HCT116 (cell line): Measurements from ENCODE around the gene TPO. TPM values are rescaled to one million over a fixed set of nuclear protein-coding genes. Genes with fewer than 3 reads are reported as not detected.

Experiments used
- ATAC-seq: fragments of 200-7000 bp; cut with Tn5 transposase; 2 replicates; pipeline ENCODE4 v1.9.1; 2020; ENCODE audit warnings: mild to moderate bottlenecking, moderate library complexity
- BruUV-seq: library from RNA; stranded (reverse); fragments of 400-500 nt; replicated peaks from 2 replicates; lab custom pipeline; 2021; lab: Mats Ljungman, UMichigan
- CTCF ChIA-PET: fragments of 300-600 bp; sonication (Branson Sonifier 250); formaldehyde crosslinking; loops from one replicate; lab custom pipeline; 2021; ENCODE audit warnings: antibody characterized with exemption; lab: Charles Lee
- POLR2A ChIA-PET: fragments of 300-600, 350-600 bp; sonication (Branson Sonifier 250); formaldehyde crosslinking; loops from one replicate; lab custom pipeline; 2021; ENCODE audit warnings: antibody characterized with exemption; lab: Charles Lee
- RAD21 ChIA-PET, 2 experiments: fragments of 300-600 bp; sonication (Branson Sonifier 250); formaldehyde crosslinking; loops; one replicate each; lab custom pipeline; 2023; ENCODE audit warnings: low total read pairs in 2 of 2; ENCODE audit not compliant: uncharacterized antibody in 2 of 2, unreplicated experiment in 2 of 2, low non-redundant PET in 1 of 2; lab: Charles Lee
- DNase-seq: peaks from one replicate; pipeline ENCODE4 v3.0.0-alpha.2; 2010; ENCODE audit warnings: low read depth, low spot score
- H2AFZ ChIP-seq: fragments of 200-600 bp; shearing (Covaris generic), sonication (generic); 2 replicates; pipeline ENCODE4 v1.6.1; 2017; ENCODE audit warnings: low read depth, mixed run types, mixed read lengths, antibody characterized with exemption, low read length; ENCODE audit not compliant: poor library complexity, severe bottlenecking
- H3K27ac ChIP-seq: 2 replicates; pipeline ENCODE4 v1.5.1; 2012; ENCODE audit warnings: low read depth, low read length
- H3K27me3 ChIP-seq: fragments of 200-600 bp; sonication (generic); 2 replicates; pipeline ENCODE4 v1.6.1; 2016; ENCODE audit warnings: mixed run types, low read length, mixed read lengths; ENCODE audit not compliant: insufficient read depth
- H3K36me3 ChIP-seq, 2 experiments: fragments of 200-500 bp in 1 of 2; fragments of 200-600 bp in 1 of 2; sonication (Bioruptor generic) in 1 of 2; sonication (generic) in 1 of 2; 2 replicates each; pipeline versions ENCODE4 v1.5.1 to v1.6.1; 2014 to 2016; ENCODE audit warnings: low read length in 2 of 2, inconsistent platforms in 1 of 2, mixed read lengths in 1 of 2, mixed run types in 1 of 2; ENCODE audit not compliant: insufficient read depth in 2 of 2, control insufficient read depth in 1 of 2
- H3K4me1 ChIP-seq, 2 experiments: fragments of 200-600 bp in 1 of 2; sonication (generic) in 1 of 2; 2 replicates each; pipeline versions ENCODE4 v1.5.1 to v1.6.1; 2012 to 2017; ENCODE audit warnings: low read length in 2 of 2, inconsistent platforms in 1 of 2, mild to moderate bottlenecking in 1 of 2, mixed read lengths in 1 of 2, mixed run types in 1 of 2, moderate library complexity in 1 of 2; ENCODE audit not compliant: insufficient read depth in 2 of 2, control insufficient read depth in 1 of 2
- H3K4me2 ChIP-seq: fragments of 200-600 bp; sonication (generic); 2 replicates; pipeline ENCODE4 v1.6.1; 2017; ENCODE audit warnings: mixed run types, low read length, mixed read lengths
- H3K4me3 ChIP-seq, 2 experiments: fragments of 200-600 bp in 1 of 2; sonication (generic) in 1 of 2; replicated peaks in 1 of 2; 2 replicates each; pipeline ENCODE4 v1.5.1; 2011 to 2016; ENCODE audit warnings: low read length in 2 of 2, control low read depth in 1 of 2, low read depth in 1 of 2, mild to moderate bottlenecking in 1 of 2, mixed read lengths in 1 of 2, mixed run types in 1 of 2
- H3K79me2 ChIP-seq: fragments of 200-600 bp; sonication (generic); 2 replicates; pipeline ENCODE4 v1.6.1; 2017; ENCODE audit warnings: mild to moderate bottlenecking, mixed run types, low read length, moderate library complexity, mixed read lengths; ENCODE audit not compliant: insufficient read depth
- H3K9ac ChIP-seq: fragments of 200-600 bp; sonication (generic); 2 replicates; pipeline ENCODE4 v1.6.1; 2016; ENCODE audit warnings: low read length, mixed read lengths
- H3K9me2 ChIP-seq: fragments of 200-600 bp; sonication (generic), shearing (Covaris generic); 2 replicates; pipeline ENCODE4 v1.6.1; 2017; ENCODE audit warnings: mixed run types, mild to moderate bottlenecking, moderate library complexity; ENCODE audit not compliant: insufficient read depth
- H3K9me3 ChIP-seq, 2 experiments: fragments of 200-500 bp in 1 of 2; fragments of 200-600 bp in 1 of 2; sonication (Bioruptor generic) in 1 of 2; sonication (generic) in 1 of 2; 2 replicates each; pipeline ENCODE4 v1.6.1; 2014 to 2017; ENCODE audit warnings: low read length in 2 of 2, mixed read lengths in 2 of 2, inconsistent platforms in 1 of 2, low read depth in 1 of 2, mild to moderate bottlenecking in 1 of 2, mixed run types in 1 of 2, moderate library complexity in 1 of 2; ENCODE audit not compliant: control insufficient read depth in 1 of 2, insufficient read depth in 1 of 2
- H4K20me1 ChIP-seq: fragments of 200-600 bp; sonication (generic), shearing (Covaris generic); 2 replicates; pipeline ENCODE4 v1.6.1; 2017; ENCODE audit warnings: mixed run types, mild to moderate bottlenecking, moderate library complexity; ENCODE audit not compliant: insufficient read depth
- CEBPB ChIP-seq: IDR thresholded peaks from 2 replicates; pipeline ENCODE4 v1.6.1; 2012; ENCODE audit warnings: low read depth
- CTCF ChIP-seq, 3 experiments: fragments of 200-600 bp in 1 of 3; sonication (generic) in 1 of 3; IDR thresholded peaks in 2 of 3; conservative IDR thresholded peaks in 1 of 3; 2 replicates each; pipeline ENCODE4 v1.5.1; 2012 to 2017; ENCODE audit warnings: low read depth in 2 of 3, low read length in 2 of 3, antibody characterized with exemption in 1 of 3, borderline replicate concordance in 1 of 3, control low read depth in 1 of 3, mild to moderate bottlenecking in 1 of 3, mixed read lengths in 1 of 3, mixed run types in 1 of 3, moderate library complexity in 1 of 3; ENCODE audit not compliant: insufficient read depth in 1 of 3
- EGR1 ChIP-seq: IDR thresholded peaks from 2 replicates; pipeline ENCODE4 v1.6.1; 2012; ENCODE audit warnings: low read depth
- EZH2phosphoT487 ChIP-seq: fragments of 200-600 bp; IDR thresholded peaks from 2 replicates; pipeline ENCODE4 v1.6.1; 2018; ENCODE audit warnings: antibody characterized with exemption, borderline replicate concordance
- FOSL1 ChIP-seq: IDR thresholded peaks from 2 replicates; pipeline ENCODE4 v1.6.1; 2012; ENCODE audit warnings: low read depth
- MAX ChIP-seq: IDR thresholded peaks from 2 replicates; pipeline ENCODE4 v1.6.1; 2012
- POLR2A ChIP-seq: IDR thresholded peaks from 2 replicates; pipeline ENCODE4 v1.7.0; 2011; ENCODE audit warnings: borderline replicate concordance; ENCODE audit not compliant: insufficient read depth, insufficient read length; ENCODE audit errors: extremely low read depth
- TCF7L2 ChIP-seq: IDR thresholded peaks from 2 replicates; pipeline ENCODE4 v1.7.0; 2011; ENCODE audit warnings: borderline replicate concordance, inconsistent platforms; ENCODE audit not compliant: insufficient read depth, insufficient read length; ENCODE audit errors: extremely low read depth
- YY1 ChIP-seq: IDR thresholded peaks from 2 replicates; pipeline ENCODE4 v1.6.1; 2011; ENCODE audit warnings: low read length, low read depth, moderate library complexity, mild to moderate bottlenecking; ENCODE audit not compliant: insufficient replicate concordance; ENCODE audit errors: extremely low read depth
- ZBTB33 ChIP-seq: IDR thresholded peaks from 2 replicates; pipeline ENCODE4 v1.6.1; 2011; ENCODE audit warnings: mild to moderate bottlenecking, low read length, moderate library complexity; ENCODE audit not compliant: insufficient replicate concordance; ENCODE audit errors: extremely low read depth
- ZNF274 ChIP-seq: fragments of 200-500 bp; sonication (Bioruptor generic); IDR thresholded peaks from 2 replicates; pipeline ENCODE4 v1.6.1; 2014; ENCODE audit warnings: mild to moderate bottlenecking, low read depth, low read length, inconsistent platforms
- intact Hi-C: fragments of 100-400 bp; cut with micrococcal nuclease; formaldehyde crosslinking; loops from 2 replicates; pipeline ENCODE4 v1.10.0; 2022
- total RNA-seq: library from RNA; stranded (reverse); gene quantifications from one replicate; pipeline ENCODE4 v1.2.1, GENCODE V29; 2021; ENCODE audit not compliant: unreplicated experiment

Gene TPO
- total RNA-seq, 1 experiment from 2014 or later = not detected

- H4K20me1 ChIP-seq = no peaks in the 10 kb centered on the region
- H3K9me2 ChIP-seq = no peaks in the 10 kb centered on the region
- no peak overlapping the region for H2AFZ ChIP-seq
- BruUV-seq = no TSS peak
- H3K9me3 ChIP-seq = no peaks in the 10 kb centered on the region
- no peaks in the 10 kb centered on the region for H3K4me1 ChIP-seq
- no peaks in the 10 kb centered on the region for H3K36me3 ChIP-seq
- intact Hi-C loops = no loop called here
- ATAC-seq (no peak), DNase-seq (no peak)
- H3K4me2 ChIP-seq = no peak overlapping the region
- no peaks in the 10 kb centered on the region for H3K79me2 ChIP-seq
- ChIA-PET RAD21 (no interaction called here), POLR2A (no interaction called here), CTCF (no interaction called here)
- H3K4me3 ChIP-seq = no peak overlapping the region
- TF ChIP-seq EZH2phosphoT487 = no peak
- no peak for TF ChIP-seq ZBTB33
- TF ChIP-seq EGR1 = no peak
- TF ChIP-seq CEBPB = no peak
- TF ChIP-seq MAX = no peak
- no peak overlapping the region for H3K9ac ChIP-seq
- H3K27ac ChIP-seq = no peak overlapping the region
- H3K27me3 ChIP-seq = peaks cover 39% of the 10 kb centered on the region
Measured at GRCh38 chr2:1378456-1379150, 34.7 kb upstream of the TPO start.

GRCh38 chr2:1381644-1382043, 31.6 kb upstream of the TPO start:
- Histone ChIP-seq H3K9me3 (no peaks in the 10 kb centered on the region), H3K27ac (no peak overlapping the region), H3K9me2 (no peaks in the 10 kb centered on the region), H3K4me1 (no peaks in the 10 kb centered on the region), H3K4me2 (no peak overlapping the region), H2AFZ (no peak overlapping the region), H3K79me2 (no peaks in the 10 kb centered on the region), H3K9ac (no peak overlapping the region), H3K27me3 (peaks cover 20% of the 10 kb centered on the region), H3K4me3 (no peak overlapping the region), H4K20me1 (no peaks in the 10 kb centered on the region), H3K36me3 (no peaks in the 10 kb centered on the region)
- ATAC-seq = no peak
- ChIA-PET CTCF (no interaction called here), RAD21 (no interaction called here), POLR2A (no interaction called here)
- no TSS peak for BruUV-seq
- DNase-seq = no peak
- intact Hi-C loops = no loop called here
- TF ChIP-seq CTCF (IDR thresholded peaks at IDR 0.05 in 2 of 3, conservative IDR thresholded peaks at IDR 0.05 in 1 of 3; ENCODE audit: borderline replicate concordance in 1 of 3, insufficient read depth in 1 of 3, low read depth in 2 of 3, low read length in 2 of 3) (no peak), FOSL1 (no peak), YY1 (no peak), ZBTB33 (no peak), POLR2A (no peak), CEBPB (no peak), MAX (no peak), ZNF274 (no peak), TCF7L2 (no peak)
